HepG2 (cell line): ENCODE measurements around the gene UBAP2. TPM values are rescaled to one million over a fixed set of nuclear protein-coding genes. Genes with fewer than 3 reads are reported as not detected.
A peak's percentile ranks its signal among the peaks of the same experiment; 100 is the strongest.

Experiments used
- BHLHE40 ChIP-seq: IDR thresholded peaks from 2 replicates; pipeline ENCODE4 v1.6.1; 2011; ENCODE audit warnings: low read length, improper control_type of control experiment
- CEBPB ChIP-seq: IDR thresholded peaks from 2 replicates; pipeline ENCODE4 v1.6.1; 2011; ENCODE audit warnings: low read depth, low read length, improper control_type of control experiment, borderline replicate concordance
- FOXA1 ChIP-seq, 2 experiments: fragments of 450-650 bp in 1 of 2; sonication (generic) in 1 of 2; formaldehyde crosslinking in 1 of 2; IDR thresholded peaks; 2 replicates each; pipeline versions ENCODE4 v1.4.0 to v1.6.1; 2016 to 2020; ENCODE audit warnings: missing genetic modification reagents in 1 of 2
- KLF11 ChIP-seq: IDR thresholded peaks from 2 replicates; pipeline ENCODE4 v1.6.1; 2016; ENCODE audit warnings: missing compliant biosample characterization
- NR2F1 ChIP-seq, 2 experiments: fragments of 450-650 bp in 1 of 2; formaldehyde crosslinking in 1 of 2; IDR thresholded peaks; 2 replicates each; pipeline versions ENCODE4 v1.5.0 to v1.6.1; 2016 to 2020; ENCODE audit warnings: mild to moderate bottlenecking in 1 of 2, missing compliant biosample characterization in 1 of 2, missing genetic modification reagents in 1 of 2, moderate library complexity in 1 of 2
- SALL1 ChIP-seq: sonication (generic); formaldehyde crosslinking; IDR thresholded peaks from 2 replicates; pipeline ENCODE4 v1.8.0; 2022; ENCODE audit warnings: mild to moderate bottlenecking, missing genetic modification reagents
- SIX4 ChIP-seq: sonication (generic); formaldehyde crosslinking; IDR thresholded peaks from 2 replicates; pipeline ENCODE4 v1.4.0; 2020; ENCODE audit warnings: missing genetic modification reagents
- ZFYVE20 ChIP-seq: sonication (generic); formaldehyde crosslinking; IDR thresholded peaks from 2 replicates; pipeline ENCODE4 v1.8.0; 2023; ENCODE audit warnings: low read depth, mild to moderate bottlenecking, moderate library complexity, missing genetic modification reagents, borderline replicate concordance
- ZNF33B ChIP-seq: sonication (generic); formaldehyde crosslinking; IDR thresholded peaks from 2 replicates; pipeline ENCODE4 v1.5.1; 2020; ENCODE audit warnings: mild to moderate bottlenecking, missing genetic modification reagents
- ZNF460 ChIP-seq: sonication (generic); formaldehyde crosslinking; IDR thresholded peaks from 2 replicates; pipeline ENCODE4 v1.5.1; 2020; ENCODE audit warnings: missing genetic modification reagents, mild to moderate bottlenecking, borderline replicate concordance
- ZNF720 ChIP-seq: sonication (generic); formaldehyde crosslinking; IDR thresholded peaks from 2 replicates; pipeline ENCODE4 v1.4.0; 2020; ENCODE audit warnings: missing genetic modification reagents
- ZZZ3 ChIP-seq: sonication (generic); formaldehyde crosslinking; IDR thresholded peaks from 2 replicates; pipeline ENCODE4 v1.4.0; 2020; ENCODE audit warnings: missing genetic modification reagents, mild to moderate bottlenecking, borderline replicate concordance
- polyA plus RNA-seq, 8 experiments: library from polyadenylated mRNA; depleted of rRNA in 3 of 8; stranded (reverse) in 7 of 8; unstranded in 1 of 8; fragments of >200 nt; fragmentation: Illumina TruSeq in 4 of 8; extraction: Trizol in 4 of 8; gene quantifications; 2 replicates each; pipeline versions ENCODE4 v1.2.1 to v1.2.3, GENCODE V29; 2011 to 2016; ENCODE audit warnings: low read depth in 4 of 8, missing spikeins in 1 of 8, mixed read lengths in 1 of 8; ENCODE audit not compliant: insufficient read depth in 1 of 8
- total RNA-seq, 5 experiments: library from RNA; depleted of rRNA; stranded (reverse); fragments of >200 nt; fragmentation: Illumina TruSeq; extraction: Trizol; gene quantifications; 2 replicates each; pipeline ENCODE4 v1.2.3, GENCODE V29; 2016; ENCODE audit warnings: low read depth in 1 of 5
- TF ChIP-seq, protein P1 (sequence below): sonication (generic); formaldehyde crosslinking; IDR thresholded peaks from 2 replicates; pipeline ENCODE4 v1.4.0; 2020; ENCODE audit warnings: mild to moderate bottlenecking, low read depth, missing genetic modification reagents
- TF ChIP-seq, protein P2 (sequence below): sonication (generic); formaldehyde crosslinking; IDR thresholded peaks from 2 replicates; pipeline ENCODE4 v1.4.0; 2020; ENCODE audit warnings: missing genetic modification reagents
- TF ChIP-seq, protein P3 (sequence below): IDR thresholded peaks from 2 replicates; pipeline ENCODE4 v1.6.1; 2016
- TF ChIP-seq, protein P4 (sequence below): sonication (generic); formaldehyde crosslinking; IDR thresholded peaks from 2 replicates; pipeline ENCODE4 v1.4.0; 2020; ENCODE audit warnings: missing genetic modification reagents

UBAP2 gene
- total and polyA plus RNA-seq, 2 of the 13 experiments (the other 11 are each of a cell fraction or from before 2014, with no cell fraction given), result 19.0 to 22.0 TPM

DNA sequence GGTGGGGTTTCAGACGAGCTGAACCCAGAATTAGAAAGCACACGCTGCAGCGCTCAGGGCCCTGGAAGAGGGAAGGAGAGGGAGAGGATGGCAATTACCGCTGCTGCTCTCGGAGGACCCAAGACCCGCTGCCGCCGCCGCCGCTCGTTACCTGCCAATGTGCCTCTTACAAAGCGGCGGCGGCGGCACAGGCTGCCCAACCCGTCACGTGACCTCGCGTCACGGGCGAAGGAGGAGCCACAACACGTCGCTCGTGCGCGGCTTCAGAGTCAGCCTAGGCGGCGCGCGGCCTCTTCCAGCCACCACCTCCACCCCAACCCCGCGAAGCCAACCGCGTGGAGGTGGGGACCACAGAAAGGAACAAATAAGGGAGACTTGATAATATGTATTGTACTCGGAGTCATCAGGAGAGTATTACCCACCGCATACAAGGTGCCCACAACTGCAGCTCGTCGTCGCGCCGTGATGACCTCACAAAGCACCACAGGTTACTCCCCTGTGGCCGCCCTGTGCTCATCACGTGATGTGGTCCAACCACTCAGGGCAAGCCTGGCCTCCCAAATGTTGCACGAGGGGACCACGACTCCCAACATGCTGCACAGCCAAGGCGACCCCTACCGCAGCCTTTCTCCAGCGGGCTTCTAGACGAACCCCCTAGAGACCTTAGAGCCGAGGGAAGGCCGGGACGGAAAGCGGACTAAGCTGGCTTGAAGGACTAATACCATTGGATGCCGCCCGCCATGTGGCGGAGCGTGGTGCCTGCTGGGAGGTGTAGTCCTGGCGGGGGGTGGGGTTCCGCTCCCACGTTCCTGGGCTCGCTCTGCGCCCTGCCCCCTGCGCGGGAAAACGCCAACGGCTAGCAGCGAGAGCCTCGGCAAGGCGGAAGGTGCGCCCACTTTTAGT is at the start of gene UBAP2 (continued):
- TF ChIP-seq NR2F1 (CRISPR knock-in tag; IDR thresholded peaks at IDR 0.05) (no peak), CEBPB (no peak), ZFYVE20 (CRISPR knock-in tag) (peak; percentile 80; the same call in 1 of the 2 replicates), FOXA1 (IDR thresholded peaks at IDR 0.05) (no peak), FOXA1 (CRISPR knock-in tag; IDR thresholded peaks at IDR 0.05) (0 out of 2 replicates have a peak, but pooled peaks have one; percentile 23), ZNF720 (no peak), ZNF460 (no peak), ZZZ3 (CRISPR knock-in tag) (peak; percentile 49; the same call in 1 of the 2 replicates), BHLHE40 (peak; percentile 92), SIX4 (CRISPR knock-in tag) (no peak), KLF11 (CRISPR knock-in tag) (peak; percentile 18), ZNF33B (CRISPR knock-in tag) (peak; percentile 45; the same call in 1 of the 2 replicates), SALL1 (CRISPR knock-in tag) (peak; percentile 83)
- TF ChIP-seq, protein P1, sequence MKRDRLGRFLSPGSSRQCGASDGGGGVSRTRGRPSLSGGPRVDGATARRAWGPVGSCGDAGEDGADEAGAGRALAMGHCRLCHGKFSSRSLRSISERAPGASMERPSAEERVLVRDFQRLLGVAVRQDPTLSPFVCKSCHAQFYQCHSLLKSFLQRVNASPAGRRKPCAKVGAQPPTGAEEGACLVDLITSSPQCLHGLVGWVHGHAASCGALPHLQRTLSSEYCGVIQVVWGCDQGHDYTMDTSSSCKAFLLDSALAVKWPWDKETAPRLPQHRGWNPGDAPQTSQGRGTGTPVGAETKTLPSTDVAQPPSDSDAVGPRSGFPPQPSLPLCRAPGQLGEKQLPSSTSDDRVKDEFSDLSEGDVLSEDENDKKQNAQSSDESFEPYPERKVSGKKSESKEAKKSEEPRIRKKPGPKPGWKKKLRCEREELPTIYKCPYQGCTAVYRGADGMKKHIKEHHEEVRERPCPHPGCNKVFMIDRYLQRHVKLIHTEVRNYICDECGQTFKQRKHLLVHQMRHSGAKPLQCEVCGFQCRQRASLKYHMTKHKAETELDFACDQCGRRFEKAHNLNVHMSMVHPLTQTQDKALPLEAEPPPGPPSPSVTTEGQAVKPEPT, result 0 out of 2 replicates have a peak, but pooled peaks have one; percentile 57
- TF ChIP-seq, protein P2, sequence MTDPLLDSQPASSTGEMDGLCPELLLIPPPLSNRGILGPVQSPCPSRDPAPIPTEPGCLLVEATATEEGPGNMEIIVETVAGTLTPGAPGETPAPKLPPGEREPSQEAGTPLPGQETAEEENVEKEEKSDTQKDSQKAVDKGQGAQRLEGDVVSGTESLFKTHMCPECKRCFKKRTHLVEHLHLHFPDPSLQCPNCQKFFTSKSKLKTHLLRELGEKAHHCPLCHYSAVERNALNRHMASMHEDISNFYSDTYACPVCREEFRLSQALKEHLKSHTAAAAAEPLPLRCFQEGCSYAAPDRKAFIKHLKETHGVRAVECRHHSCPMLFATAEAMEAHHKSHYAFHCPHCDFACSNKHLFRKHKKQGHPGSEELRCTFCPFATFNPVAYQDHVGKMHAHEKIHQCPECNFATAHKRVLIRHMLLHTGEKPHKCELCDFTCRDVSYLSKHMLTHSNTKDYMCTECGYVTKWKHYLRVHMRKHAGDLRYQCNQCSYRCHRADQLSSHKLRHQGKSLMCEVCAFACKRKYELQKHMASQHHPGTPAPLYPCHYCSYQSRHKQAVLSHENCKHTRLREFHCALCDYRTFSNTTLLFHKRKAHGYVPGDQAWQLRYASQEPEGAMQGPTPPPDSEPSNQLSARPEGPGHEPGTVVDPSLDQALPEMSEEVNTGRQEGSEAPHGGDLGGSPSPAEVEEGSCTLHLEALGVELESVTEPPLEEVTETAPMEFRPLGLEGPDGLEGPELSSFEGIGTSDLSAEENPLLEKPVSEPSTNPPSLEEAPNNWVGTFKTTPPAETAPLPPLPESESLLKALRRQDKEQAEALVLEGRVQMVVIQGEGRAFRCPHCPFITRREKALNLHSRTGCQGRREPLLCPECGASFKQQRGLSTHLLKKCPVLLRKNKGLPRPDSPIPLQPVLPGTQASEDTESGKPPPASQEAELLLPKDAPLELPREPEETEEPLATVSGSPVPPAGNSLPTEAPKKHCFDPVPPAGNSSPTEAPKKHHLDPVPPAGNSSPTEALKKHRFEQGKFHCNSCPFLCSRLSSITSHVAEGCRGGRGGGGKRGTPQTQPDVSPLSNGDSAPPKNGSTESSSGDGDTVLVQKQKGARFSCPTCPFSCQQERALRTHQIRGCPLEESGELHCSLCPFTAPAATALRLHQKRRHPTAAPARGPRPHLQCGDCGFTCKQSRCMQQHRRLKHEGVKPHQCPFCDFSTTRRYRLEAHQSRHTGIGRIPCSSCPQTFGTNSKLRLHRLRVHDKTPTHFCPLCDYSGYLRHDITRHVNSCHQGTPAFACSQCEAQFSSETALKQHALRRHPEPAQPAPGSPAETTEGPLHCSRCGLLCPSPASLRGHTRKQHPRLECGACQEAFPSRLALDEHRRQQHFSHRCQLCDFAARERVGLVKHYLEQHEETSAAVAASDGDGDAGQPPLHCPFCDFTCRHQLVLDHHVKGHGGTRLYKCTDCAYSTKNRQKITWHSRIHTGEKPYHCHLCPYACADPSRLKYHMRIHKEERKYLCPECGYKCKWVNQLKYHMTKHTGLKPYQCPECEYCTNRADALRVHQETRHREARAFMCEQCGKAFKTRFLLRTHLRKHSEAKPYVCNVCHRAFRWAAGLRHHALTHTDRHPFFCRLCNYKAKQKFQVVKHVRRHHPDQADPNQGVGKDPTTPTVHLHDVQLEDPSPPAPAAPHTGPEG (CRISPR knock-in tag), result no peak
- TF ChIP-seq, protein P3, sequence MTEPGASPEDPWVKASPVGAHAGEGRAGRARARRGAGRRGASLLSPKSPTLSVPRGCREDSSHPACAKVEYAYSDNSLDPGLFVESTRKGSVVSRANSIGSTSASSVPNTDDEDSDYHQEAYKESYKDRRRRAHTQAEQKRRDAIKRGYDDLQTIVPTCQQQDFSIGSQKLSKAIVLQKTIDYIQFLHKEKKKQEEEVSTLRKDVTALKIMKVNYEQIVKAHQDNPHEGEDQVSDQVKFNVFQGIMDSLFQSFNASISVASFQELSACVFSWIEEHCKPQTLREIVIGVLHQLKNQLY (CRISPR knock-in tag), result no peak; the same call in 1 of the 2 replicates
- TF ChIP-seq, protein P4, sequence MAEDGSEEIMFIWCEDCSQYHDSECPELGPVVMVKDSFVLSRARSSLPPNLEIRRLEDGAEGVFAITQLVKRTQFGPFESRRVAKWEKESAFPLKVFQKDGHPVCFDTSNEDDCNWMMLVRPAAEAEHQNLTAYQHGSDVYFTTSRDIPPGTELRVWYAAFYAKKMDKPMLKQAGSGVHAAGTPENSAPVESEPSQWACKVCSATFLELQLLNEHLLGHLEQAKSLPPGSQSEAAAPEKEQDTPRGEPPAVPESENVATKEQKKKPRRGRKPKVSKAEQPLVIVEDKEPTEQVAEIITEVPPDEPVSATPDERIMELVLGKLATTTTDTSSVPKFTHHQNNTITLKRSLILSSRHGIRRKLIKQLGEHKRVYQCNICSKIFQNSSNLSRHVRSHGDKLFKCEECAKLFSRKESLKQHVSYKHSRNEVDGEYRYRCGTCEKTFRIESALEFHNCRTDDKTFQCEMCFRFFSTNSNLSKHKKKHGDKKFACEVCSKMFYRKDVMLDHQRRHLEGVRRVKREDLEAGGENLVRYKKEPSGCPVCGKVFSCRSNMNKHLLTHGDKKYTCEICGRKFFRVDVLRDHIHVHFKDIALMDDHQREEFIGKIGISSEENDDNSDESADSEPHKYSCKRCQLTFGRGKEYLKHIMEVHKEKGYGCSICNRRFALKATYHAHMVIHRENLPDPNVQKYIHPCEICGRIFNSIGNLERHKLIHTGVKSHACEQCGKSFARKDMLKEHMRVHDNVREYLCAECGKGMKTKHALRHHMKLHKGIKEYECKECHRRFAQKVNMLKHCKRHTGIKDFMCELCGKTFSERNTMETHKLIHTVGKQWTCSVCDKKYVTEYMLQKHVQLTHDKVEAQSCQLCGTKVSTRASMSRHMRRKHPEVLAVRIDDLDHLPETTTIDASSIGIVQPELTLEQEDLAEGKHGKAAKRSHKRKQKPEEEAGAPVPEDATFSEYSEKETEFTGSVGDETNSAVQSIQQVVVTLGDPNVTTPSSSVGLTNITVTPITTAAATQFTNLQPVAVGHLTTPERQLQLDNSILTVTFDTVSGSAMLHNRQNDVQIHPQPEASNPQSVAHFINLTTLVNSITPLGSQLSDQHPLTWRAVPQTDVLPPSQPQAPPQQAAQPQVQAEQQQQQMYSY (CRISPR knock-in tag), result no peak
